Small intestine (tissue), 7 donors: Measurements from ENCODE around the gene TMEM273. TPM values are rescaled to one million over a fixed set of nuclear protein-coding genes. Genes with fewer than 3 reads are reported as not detected.
A peak's percentile ranks its signal among the peaks of the same experiment; 100 is the strongest.
"Not testable (repeated sequence)": the region's sequence is repeated elsewhere in the genome, so short reads cannot be mapped to it uniquely, and the experiment has no call there.

Source experiments
- DNase-seq, 2 donors: peaks; one replicate each; pipeline versions ENCODE4 v3.0.0 to v3.0.0-alpha.2; 2013
- FAIRE-seq: peaks from 2 replicates; lab custom pipeline; 2012; peaks lifted over from hg19 to GRCh38; lab: Jason Lieb, UNC
- H3K27ac ChIP-seq, 3 donors: one replicate each; pipeline ENCODE4 v1.5.1; 2013; ENCODE audit warnings: low read length in 2 of 3, mild to moderate bottlenecking in 2 of 3, control low read depth in 1 of 3, inconsistent platforms in 1 of 3, low read depth in 1 of 3, moderate library complexity in 1 of 3
- H3K27me3 ChIP-seq, 3 donors: one replicate each; pipeline ENCODE4 v1.6.1; 2013; ENCODE audit warnings: low read length in 3 of 3, inconsistent platforms in 1 of 3; ENCODE audit not compliant: control insufficient read depth in 3 of 3, insufficient read depth in 3 of 3
- H3K36me3 ChIP-seq, 3 donors: one replicate each; pipeline ENCODE4 v1.6.1; 2013; ENCODE audit warnings: low read length in 3 of 3, inconsistent platforms in 1 of 3, low read depth in 1 of 3, mild to moderate bottlenecking in 1 of 3, moderate library complexity in 1 of 3; ENCODE audit not compliant: control insufficient read depth in 3 of 3, insufficient read depth in 2 of 3
- H3K4me1 ChIP-seq, 3 donors: one replicate each; pipeline ENCODE4 v1.6.1; 2013; ENCODE audit warnings: low read length in 2 of 3, inconsistent platforms in 1 of 3, low read depth in 1 of 3, mild to moderate bottlenecking in 1 of 3, moderate library complexity in 1 of 3; ENCODE audit not compliant: control insufficient read depth in 3 of 3, insufficient read depth in 2 of 3
- H3K4me3 ChIP-seq, 3 donors: one replicate each; pipeline ENCODE4 v1.5.1; 2013; ENCODE audit warnings: low read length in 3 of 3, control low read depth in 1 of 3, inconsistent platforms in 1 of 3, low read depth in 1 of 3, mild to moderate bottlenecking in 1 of 3, moderate library complexity in 1 of 3
- H3K9me3 ChIP-seq, 2 donors: one replicate each; pipeline ENCODE4 v1.6.1; 2013; ENCODE audit warnings: low read depth in 1 of 2, low read length in 1 of 2; ENCODE audit not compliant: control insufficient read depth in 2 of 2, insufficient read depth in 1 of 2
- WGBS, 3 donors: extraction: QIAGEN DNeasy Blood & Tissue Kit; methylation state at CpG; one replicate each; pipeline ENCODE4 v1.1.7; 2013; 5-methylcytosine and 5-hydroxymethylcytosine counted together
- polyA plus RNA-seq, 4 donors: library from polyadenylated mRNA; stranded (reverse) in 3 of 4; unstranded in 1 of 4; fragments of 200-250 nt in 3 of 4; fragments of 120-200 nt in 1 of 4; gene quantifications; one replicate each; pipeline versions ENCODE4 v1.2.1 to v1.2.3, GENCODE V29; 2013
- donor health status: healthy with polysubstance abuse.
- donor health status: control.
- donor health status: control.
- donor health status: Bipolar disorder and iron deficiency.
- donor health status: healthy.

Gene TMEM273
- polyA plus RNA-seq, 4 donors = 1.8 to 19.9 (median 3.4) TPM

DNA sequence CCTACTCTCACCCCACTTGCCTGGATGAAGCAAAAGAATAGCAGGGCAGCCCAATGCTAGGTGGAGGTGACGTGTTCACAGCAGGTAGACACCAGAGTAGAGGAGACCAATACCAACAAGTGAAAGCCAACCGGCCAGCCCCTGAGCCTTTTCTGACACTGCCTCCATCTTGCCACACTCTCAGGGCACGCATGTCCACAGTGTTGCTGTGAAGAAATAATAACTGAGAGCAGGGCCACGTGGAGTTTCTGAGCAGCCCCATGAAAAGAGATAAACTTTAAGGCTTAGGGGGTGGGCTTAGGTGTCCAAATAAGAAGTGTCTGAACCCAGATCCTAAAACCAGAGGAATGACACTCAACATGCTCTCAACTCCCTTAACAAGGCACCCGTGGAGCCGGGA lies 9.0 kb upstream of the TMEM273 start:
- Histone ChIP-seq H3K9me3 (no peaks in the 10 kb centered on the region), H3K27me3 (no peaks in the 10 kb centered on the region), H3K27ac (no peak overlapping the region), H3K36me3 (no peaks in the 10 kb centered on the region), H3K4me1 (no peaks in the 10 kb centered on the region), H3K4me3 (no peak overlapping the region)
- 83 to 88% (median 85%) methylated on average over 6 of the region's 6 CpGs for WGBS, 3 donors
- no peak for FAIRE-seq
- DNase-seq = no peak

DNA sequence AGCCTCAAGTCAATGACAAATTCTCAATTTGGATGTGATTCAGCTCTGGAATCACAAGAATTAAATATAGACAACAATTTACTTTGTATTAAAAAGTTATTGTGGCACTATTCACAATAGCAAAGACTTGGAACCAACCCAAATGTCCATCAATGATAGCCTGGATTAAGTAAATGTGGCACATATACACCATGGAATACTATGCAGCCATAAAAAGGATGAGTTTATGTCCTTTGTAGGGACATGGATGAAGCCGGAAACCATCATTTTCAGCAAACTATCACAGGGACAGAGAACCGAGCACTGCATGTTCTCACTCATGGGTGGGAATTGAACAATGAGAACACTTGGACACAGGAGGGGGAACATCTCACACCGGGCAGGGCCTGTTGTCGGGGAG lies 7.7 kb upstream of the TMEM273 start:
- DNase-seq, H3K27ac ChIP-seq, H3K4me1 ChIP-seq, H3K27me3 ChIP-seq, FAIRE-seq, H3K9me3 ChIP-seq, H3K36me3 ChIP-seq, H3K4me3 ChIP-seq: not testable (repeated sequence)
- 92 to 99% (median 96%) methylated on average over 4 of the region's 4 CpGs for WGBS, 3 donors

DNA sequence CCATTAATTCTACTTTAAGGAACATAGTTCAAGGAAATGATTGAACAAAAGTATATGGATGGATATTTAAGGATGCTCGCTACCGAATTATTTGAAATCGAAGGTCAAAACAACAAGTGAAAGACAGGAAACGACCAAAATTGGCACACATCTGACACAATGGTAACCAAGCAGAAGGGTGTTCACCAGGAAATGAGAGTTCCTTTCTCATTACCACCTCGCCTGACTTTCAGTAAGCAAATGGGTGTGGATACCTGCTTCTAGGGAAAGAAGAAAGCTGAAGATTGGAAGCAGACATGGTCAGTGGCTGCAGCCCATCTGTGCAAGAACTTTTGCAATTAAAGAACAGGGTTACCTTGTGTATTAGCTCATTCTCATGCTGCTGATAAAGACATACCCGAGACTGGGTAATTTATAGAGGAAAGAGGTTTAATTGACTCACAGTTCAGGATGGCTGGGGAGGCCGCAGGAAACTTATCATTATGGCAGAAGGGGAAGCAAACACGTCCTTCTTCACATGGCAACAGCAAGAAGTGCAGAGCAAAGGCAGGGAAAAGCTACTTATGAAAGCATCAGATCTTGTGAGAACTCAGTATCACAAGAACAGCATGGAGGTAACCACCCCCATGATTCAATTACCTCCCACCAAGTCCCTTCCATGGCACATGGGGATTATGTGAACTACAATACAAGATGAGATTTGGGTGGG lies 6.2 kb upstream of the TMEM273 start:
- peak overlapping the region in 1 of 3 donors; percentile 5 for H3K27ac ChIP-seq
- DNase-seq = no peak

DNA sequence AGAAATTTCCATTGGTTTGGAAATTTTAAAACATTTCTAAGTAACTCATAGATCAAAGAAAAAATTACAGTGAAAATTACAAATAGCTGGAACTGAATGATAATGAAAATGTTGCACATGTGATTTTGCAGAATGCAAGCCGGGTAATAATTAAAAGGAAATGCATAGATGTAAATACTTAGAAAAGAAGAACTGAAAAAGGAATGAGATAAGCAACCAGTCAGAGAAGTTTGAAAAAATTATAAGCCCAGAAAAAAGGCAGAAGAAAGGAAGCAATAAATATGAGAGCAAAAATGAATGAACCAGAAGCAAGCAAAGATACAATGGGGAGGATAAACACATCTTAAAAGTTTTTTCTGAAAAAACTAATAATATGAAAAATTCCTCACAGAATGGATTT lies 3.2 kb upstream of the TMEM273 start:
- H3K4me3 ChIP-seq = no peak overlapping the region
- no peak for FAIRE-seq
- 68 to 77% (median 70%) methylated on average over 1 of the region's 1 CpG for WGBS, 3 donors

More for the DNA sequence above, 6.2 kb upstream of the TMEM273 start:
- H3K4me1 ChIP-seq = no peaks in the 10 kb centered on the region
- H3K4me3 ChIP-seq = no peak overlapping the region
- H3K9me3 ChIP-seq = no peaks in the 10 kb centered on the region
- no peaks in the 10 kb centered on the region for H3K36me3 ChIP-seq
- no peak for FAIRE-seq
- WGBS, 3 donors = 57 to 66% (median 64%) methylated on average over 8 of the region's 8 CpGs
- H3K27me3 ChIP-seq = no peaks in the 10 kb centered on the region

DNA sequence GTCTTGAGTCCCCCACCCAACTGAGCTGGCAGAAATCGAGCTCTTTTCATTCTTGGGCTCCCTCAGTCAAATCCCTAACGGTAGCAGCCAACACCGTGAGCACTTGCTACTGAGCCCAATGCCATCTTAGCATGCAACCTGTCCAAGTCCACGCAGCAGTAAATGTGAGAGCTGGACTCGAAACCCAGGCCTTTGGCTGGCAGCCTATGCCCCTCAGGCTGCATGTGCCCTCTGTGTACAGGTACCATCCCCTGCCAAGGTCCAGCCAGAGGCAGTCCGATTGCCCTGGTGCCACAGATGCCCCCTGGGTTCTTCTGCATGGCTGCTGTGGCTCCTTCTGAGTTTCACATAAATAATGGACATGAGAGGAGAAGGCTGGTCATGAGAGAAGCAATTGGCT lies 1.2 kb upstream of the TMEM273 start:
- FAIRE-seq (no peak), DNase-seq (no peak)
- H3K9me3 ChIP-seq = no peaks in the 10 kb centered on the region
- no peak overlapping the region for H3K4me3 ChIP-seq
- no peaks in the 10 kb centered on the region for H3K36me3 ChIP-seq
- H3K4me1 ChIP-seq = no peaks in the 10 kb centered on the region
- peak overlapping the region in 1 of 3 donors; percentile 31 for H3K27ac ChIP-seq
- no peaks in the 10 kb centered on the region for H3K27me3 ChIP-seq
- WGBS, 3 donors = 77 to 86% (median 80%) methylated on average over 6 of the region's 6 CpGs

More for the DNA sequence above, 3.2 kb upstream of the TMEM273 start:
- no peak for DNase-seq
- no peaks in the 10 kb centered on the region for H3K27me3 ChIP-seq
- no peaks in the 10 kb centered on the region for H3K9me3 ChIP-seq
- no peaks in the 10 kb centered on the region for H3K4me1 ChIP-seq
- H3K36me3 ChIP-seq = no peaks in the 10 kb centered on the region
- H3K27ac ChIP-seq = no peak overlapping the region

DNA sequence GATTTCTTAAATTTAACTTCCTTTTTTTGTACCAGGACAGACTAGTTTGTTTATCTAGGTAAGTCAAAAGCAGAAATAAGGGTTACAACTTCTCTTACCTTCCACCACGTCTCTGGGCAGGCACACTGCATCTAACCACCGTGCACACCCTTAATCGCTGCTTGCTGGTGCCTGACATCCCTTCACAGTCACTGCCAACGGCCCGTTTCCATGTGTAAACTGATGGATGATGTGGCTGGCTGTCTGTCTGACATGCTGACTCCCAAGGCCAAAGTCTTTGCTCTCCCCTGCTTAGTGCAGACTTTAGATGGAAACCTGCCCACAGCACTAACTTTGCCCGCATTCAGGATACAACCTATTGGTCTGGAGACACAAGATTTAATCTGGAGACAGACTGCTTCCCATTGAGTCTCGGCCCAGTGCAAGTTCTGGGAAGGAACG lies 1.1 kb downstream of the TMEM273 start:
- no peak for DNase-seq
- H3K4me3 ChIP-seq = no peak overlapping the region
- 44 to 57% (median 55%) methylated on average over 8 of the region's 8 CpGs for WGBS, 3 donors
- H3K36me3 ChIP-seq = no peaks in the 10 kb centered on the region
- FAIRE-seq = no peak
- H3K27me3 ChIP-seq = no peaks in the 10 kb centered on the region
- H3K27ac ChIP-seq = peak overlapping the region in 1 of 3 donors; percentile 38
- no peaks in the 10 kb centered on the region for H3K4me1 ChIP-seq
- H3K9me3 ChIP-seq = no peaks in the 10 kb centered on the region

DNA sequence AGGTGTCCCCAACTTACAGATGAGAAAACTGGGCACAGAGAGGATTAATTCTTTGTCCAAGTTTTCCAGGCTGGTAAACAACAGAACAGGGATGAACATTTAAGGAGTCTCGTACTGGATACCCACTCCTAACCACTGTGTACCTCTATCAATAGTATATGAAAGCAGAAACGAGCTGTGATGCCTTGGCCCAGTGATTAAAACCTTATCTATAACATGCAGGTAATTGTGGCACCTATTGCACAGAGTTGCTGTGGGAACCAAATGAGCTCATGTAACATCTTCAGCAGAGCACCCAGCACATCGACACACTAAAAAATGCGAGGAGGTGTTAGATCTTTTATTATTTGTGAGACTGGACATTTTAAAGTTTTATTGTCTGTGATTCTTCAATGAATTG lies 1.6 kb downstream of the TMEM273 start:
- WGBS, 3 donors = 61 to 78% (median 66%) methylated on average over 4 of the region's 4 CpGs
- DNase-seq = no peak
- Histone ChIP-seq H3K9me3 (no peaks in the 10 kb centered on the region), H3K36me3 (no peaks in the 10 kb centered on the region), H3K4me1 (no peaks in the 10 kb centered on the region), H3K27ac (no peak overlapping the region), H3K27me3 (no peaks in the 10 kb centered on the region), H3K4me3 (no peak overlapping the region)
- FAIRE-seq = no peak

DNA sequence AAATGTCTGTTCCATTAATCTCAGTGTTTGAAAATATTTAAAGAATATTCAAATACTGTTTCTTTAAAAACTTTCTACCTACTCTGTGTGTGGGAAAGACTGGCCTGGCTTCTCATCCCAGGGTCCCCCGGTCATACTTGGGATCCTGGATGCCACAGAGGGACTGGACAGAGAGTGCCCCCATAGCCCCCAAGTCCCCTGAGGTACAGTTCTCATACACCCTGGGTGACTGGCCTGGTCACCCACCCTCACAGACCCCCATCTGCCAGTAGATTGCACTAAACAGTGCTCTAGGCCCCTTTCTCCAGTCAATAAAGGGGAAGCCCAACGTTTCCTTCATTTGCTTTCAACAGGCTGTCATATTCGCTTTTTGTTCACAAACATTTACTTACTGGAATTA lies 3.0 kb downstream of the TMEM273 start:
- FAIRE-seq (no peak), DNase-seq (no peak)
- H3K4me1 ChIP-seq = no peaks in the 10 kb centered on the region
- no peaks in the 10 kb centered on the region for H3K9me3 ChIP-seq
- no peaks in the 10 kb centered on the region for H3K36me3 ChIP-seq
- H3K27ac ChIP-seq = peak overlapping the region in 1 of 3 donors; percentile 66
- H3K27me3 ChIP-seq = no peaks in the 10 kb centered on the region
- H3K4me3 ChIP-seq = no peak overlapping the region
- 72 to 83% (median 74%) methylated on average over 3 of the region's 3 CpGs for WGBS, 3 donors
